Glutamatergic neuron (in vitro differentiated cells): ENCODE data around the gene ZNF554. TPM values are rescaled to one million over a fixed set of nuclear protein-coding genes. Genes with fewer than 3 reads are reported as not detected.

Experiments used
- DNase-seq: peaks from one replicate; pipeline ENCODE4 v3.0.0; 2022
- H3K27ac Mint-ChIP-seq: one replicate; pipeline ENCODE4 v1.8.0; 2020; ENCODE audit warnings: mild to moderate bottlenecking, mixed read lengths, inconsistent platforms; ENCODE audit not compliant: unreplicated experiment
- H3K27me3 Mint-ChIP-seq: one replicate; pipeline ENCODE4 v1.8.0; 2020; ENCODE audit warnings: mild to moderate bottlenecking, moderate library complexity, mixed read lengths, inconsistent platforms; ENCODE audit not compliant: unreplicated experiment
- H3K36me3 Mint-ChIP-seq: one replicate; pipeline ENCODE4 v1.8.0; 2020; ENCODE audit warnings: mild to moderate bottlenecking, mixed read lengths, inconsistent platforms; ENCODE audit not compliant: unreplicated experiment
- H3K4me1 Mint-ChIP-seq: one replicate; pipeline ENCODE4 v1.8.0; 2020; ENCODE audit warnings: mild to moderate bottlenecking, low read depth, mixed read lengths, inconsistent platforms; ENCODE audit not compliant: unreplicated experiment
- H3K4me3 Mint-ChIP-seq: one replicate; pipeline ENCODE4 v1.8.0; 2020; ENCODE audit warnings: mild to moderate bottlenecking, mixed read lengths, inconsistent platforms; ENCODE audit not compliant: unreplicated experiment
- H3K9me3 Mint-ChIP-seq: one replicate; pipeline ENCODE4 v1.8.0; 2020; ENCODE audit warnings: mild to moderate bottlenecking, moderate library complexity, mixed read lengths, inconsistent platforms; ENCODE audit not compliant: unreplicated experiment
- CTCF ChIP-seq: fragments of 200-600 bp; sonication (generic); IDR thresholded peaks from one replicate; pipeline ENCODE4 v1.5.0; 2021; ENCODE audit not compliant: partially characterized antibody, unreplicated experiment
- total RNA-seq: library from RNA; stranded (reverse); fragmentation: NEBNext Ultra II Directional; extraction: Animal tissue kit (Norgen Biotek cat#: 25700); gene quantifications from one replicate; pipeline ENCODE4 v1.2.1, GENCODE V29; 2021; ENCODE audit not compliant: unreplicated experiment

Gene ZNF554
- total RNA-seq, 1 donor from 2014 or later, result 5.8 TPM

- no peak for DNase-seq
- TF ChIP-seq CTCF, result no peak
- Mint-ChIP-seq H3K36me3 (no peaks in the 10 kb centered on the region), H3K27me3 (no peaks in the 10 kb centered on the region), H3K4me3 (no peak overlapping the region), H3K27ac (no peak overlapping the region), H3K4me1 (no peaks in the 10 kb centered on the region), H3K9me3 (peaks cover 5% of the 10 kb centered on the region)
Observed at GRCh38 chr19:2885736-2886135, 66.1 kb downstream of the ZNF554 start.

Other genes with a start within 250 kb of the ZNF554 start
- 8.0 TPM for gene GNG7, start 117.2 kb upstream of the ZNF554 start, total RNA-seq
- 47.1 TPM for gene DIRAS1, start 98.5 kb upstream of the ZNF554 start, total RNA-seq
- gene SLC39A3, start 79.9 kb upstream of the ZNF554 start, total RNA-seq, result 40.8 TPM
- gene SGTA, start 36.6 kb upstream of the ZNF554 start, total RNA-seq, result 90.6 TPM
- 64.0 TPM for gene THOP1, start 34.4 kb upstream of the ZNF554 start, total RNA-seq
- gene ZNF555, start 21.6 kb downstream of the ZNF554 start, total RNA-seq, result 8.4 TPM
- gene ZNF556, start 47.5 kb downstream of the ZNF554 start, total RNA-seq, result not detected
- 2.7 TPM for gene ZNF57, start 81.1 kb downstream of the ZNF554 start, total RNA-seq
- gene ZNF77, start 125.1 kb downstream of the ZNF554 start, total RNA-seq, result 4.8 TPM
- not detected for gene TLE6, start 157.7 kb downstream of the ZNF554 start, total RNA-seq
- not detected for gene TLE2, start 209.4 kb downstream of the ZNF554 start, total RNA-seq
- gene TLE5, start 242.6 kb downstream of the ZNF554 start, total RNA-seq, result 258 TPM